Measurements from ENCODE around the gene KIAA0930.

The KIAA0930 gene

DNA sequence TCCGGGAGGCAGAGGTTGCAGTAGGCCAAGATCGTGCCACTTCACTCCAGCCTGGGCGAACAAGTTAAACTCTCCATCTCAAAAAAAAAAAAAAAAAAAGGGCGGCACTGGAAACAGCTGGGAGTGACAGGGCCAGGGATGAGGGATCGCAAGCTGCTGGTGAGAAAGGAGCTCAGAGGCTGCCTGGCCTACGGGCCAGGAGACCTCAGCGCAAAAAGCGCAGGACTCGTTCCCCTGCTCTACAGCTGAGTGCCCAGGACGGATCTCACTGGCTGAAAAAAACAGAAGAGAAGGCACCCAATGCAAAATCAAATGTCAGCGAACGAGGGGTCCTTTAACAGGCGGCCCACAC, 77.6 kb downstream of the KIAA0930 start:
- DNase-seq (ENCODE audit: insufficient read length, low spot score) = no peak
- no peak for FAIRE-seq
- no peak for TF ChIP-seq POLR2A (IDR thresholded peaks at IDR 0.05; ENCODE audit: low read depth, low read length)

DNA sequence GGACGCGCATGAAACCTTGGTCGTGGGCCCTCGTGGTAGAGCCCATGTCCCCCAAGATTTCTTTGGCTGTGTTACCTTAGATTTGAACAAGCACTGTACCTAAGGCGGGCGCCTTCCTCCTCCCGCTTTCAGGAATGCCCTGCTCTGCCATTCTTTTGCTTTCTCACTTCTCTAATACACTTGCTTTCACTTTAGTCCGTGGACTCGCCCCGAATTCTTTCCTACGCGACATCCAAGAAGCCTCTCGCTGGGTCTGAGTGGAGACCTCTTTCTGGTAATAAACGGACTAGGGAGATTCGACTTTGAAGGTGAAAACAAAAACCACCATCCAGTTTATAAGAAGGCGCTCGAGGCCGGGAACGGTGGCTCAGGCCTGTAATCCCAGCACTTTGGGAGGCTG, 78.2 kb downstream of the KIAA0930 start:
- FAIRE-seq (no peak), DNase-seq (ENCODE audit: insufficient read length, low spot score) (no peak)
- TF ChIP-seq POLR2A (IDR thresholded peaks at IDR 0.05; ENCODE audit: low read depth, low read length) = no peak

DNA sequence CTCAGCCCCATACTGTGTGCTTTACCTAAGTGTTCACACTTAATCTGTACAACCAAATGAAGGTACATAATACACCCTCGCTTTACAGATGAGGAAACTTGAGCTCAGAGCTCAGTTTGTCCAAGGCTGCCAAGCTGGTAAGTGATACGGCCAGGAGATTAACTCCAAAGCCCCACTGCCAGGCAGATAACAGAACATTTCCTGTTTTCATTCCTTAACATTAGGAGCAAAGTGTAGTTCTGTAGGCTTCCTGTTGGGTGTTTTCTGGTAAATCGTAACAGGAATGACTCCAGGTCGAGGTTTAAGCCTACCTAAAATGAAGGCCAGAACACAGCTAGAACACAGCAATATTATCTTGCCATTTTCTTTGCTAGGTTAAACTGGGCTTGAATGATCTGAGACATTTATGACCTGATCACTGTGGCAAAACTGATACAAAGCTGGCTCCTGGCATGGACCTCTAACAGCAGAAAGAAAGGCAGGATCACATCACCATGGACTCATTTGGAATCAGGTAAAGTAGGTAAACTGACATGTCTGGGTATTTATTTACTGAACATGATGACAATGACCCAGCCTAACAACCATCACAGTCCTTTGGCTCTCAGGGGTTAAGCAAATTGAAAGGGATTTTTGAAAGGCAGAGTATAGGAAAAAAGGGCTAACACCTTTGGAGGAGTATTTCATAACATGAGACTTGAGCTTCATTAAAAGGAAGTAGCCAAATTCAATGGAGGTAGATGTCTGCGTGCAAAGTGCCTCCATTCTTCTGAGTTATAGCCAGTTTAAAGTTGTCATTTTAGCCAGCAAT, 80.8 kb downstream of the KIAA0930 start:
- no peak for DNase-seq (ENCODE audit: insufficient read length, low spot score)
- no peak for TF ChIP-seq POLR2A (IDR thresholded peaks at IDR 0.05; ENCODE audit: low read depth, low read length)
- FAIRE-seq = no peak

DNA sequence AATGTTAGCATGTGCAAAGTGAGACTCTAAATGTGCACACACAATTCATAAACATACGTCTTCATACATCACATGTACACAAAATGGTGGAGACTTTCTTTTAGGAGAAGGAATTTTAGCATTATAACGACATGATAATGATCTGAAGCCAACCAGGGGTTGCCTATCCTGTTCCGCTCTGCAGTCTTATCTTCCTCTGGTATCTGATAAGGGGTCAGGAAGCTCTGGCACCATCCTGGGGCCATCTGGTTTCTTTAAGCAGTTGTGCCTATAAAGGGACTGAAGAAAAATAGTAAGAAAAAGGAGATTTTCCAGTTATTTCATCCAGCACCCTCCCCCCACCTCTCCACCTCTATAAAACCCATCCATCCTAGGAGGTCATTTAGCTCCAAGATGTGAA, 82.8 kb downstream of the KIAA0930 start:
- FAIRE-seq = no peak
- no peak for DNase-seq (ENCODE audit: insufficient read length, low spot score)
- no peak for TF ChIP-seq POLR2A (IDR thresholded peaks at IDR 0.05; ENCODE audit: low read depth, low read length)

DNA sequence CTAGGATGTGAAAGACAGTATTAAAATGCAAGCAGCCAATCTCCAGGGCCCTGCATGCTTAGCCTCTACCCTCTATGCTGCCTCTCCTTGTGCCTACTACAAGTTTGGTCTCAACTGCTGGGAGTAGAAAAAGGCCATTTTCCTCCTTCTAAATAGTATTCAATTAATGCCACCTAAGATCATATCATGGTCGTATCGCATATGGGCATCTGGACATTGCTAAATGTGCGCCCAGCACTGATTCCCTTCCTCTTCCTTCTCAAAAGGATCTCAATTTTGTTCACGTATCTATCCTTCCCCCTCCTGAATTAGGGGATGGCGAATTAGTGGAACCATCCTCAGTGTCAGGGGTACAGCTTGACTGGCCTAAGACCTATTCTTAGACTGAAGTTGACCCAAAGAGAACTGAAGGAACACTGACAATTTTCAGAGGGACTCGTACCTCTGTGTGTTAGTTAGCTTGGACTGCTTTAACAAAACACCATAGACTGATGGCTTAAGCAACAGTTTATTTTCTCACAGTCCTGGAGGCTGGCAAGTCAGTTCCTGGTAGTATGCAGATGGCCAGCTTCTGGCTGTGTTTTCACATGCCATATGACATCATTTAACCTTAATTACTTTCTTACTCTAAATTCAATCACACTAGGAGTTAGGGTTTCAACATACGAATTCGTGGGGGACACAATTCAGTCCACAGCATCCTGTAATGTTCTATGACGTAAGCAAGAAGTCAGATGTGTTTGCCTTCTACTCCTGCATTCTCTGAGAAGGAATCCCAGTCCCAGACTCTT, 85.4 kb downstream of the KIAA0930 start:
- DNase-seq (ENCODE audit: insufficient read length, low spot score) = no peak
- TF ChIP-seq POLR2A (IDR thresholded peaks at IDR 0.05; ENCODE audit: low read depth, low read length) = no peak
- FAIRE-seq = no peak

DNA sequence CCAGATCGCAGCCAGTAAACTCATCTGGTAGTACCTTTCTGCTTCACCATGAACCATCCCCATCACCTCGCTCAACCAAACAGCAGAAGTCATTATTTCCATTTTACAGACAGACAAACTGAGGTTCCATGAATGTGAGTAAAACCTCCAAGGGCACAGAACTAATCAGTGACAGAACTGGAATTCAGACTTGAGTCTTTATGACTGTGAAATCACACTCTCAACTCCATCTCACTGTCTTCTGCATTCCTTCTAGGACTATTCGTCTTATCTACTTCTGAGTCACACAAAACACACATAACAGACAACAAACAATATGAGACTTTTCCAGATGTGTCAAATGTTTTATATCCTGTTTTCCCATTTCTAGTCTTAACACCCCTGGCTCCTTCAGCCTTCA, 86.3 kb downstream of the KIAA0930 start:
- FAIRE-seq = no peak
- no peak for DNase-seq (ENCODE audit: insufficient read length, low spot score)
- no peak for TF ChIP-seq POLR2A (IDR thresholded peaks at IDR 0.05; ENCODE audit: low read depth, low read length)

DNA sequence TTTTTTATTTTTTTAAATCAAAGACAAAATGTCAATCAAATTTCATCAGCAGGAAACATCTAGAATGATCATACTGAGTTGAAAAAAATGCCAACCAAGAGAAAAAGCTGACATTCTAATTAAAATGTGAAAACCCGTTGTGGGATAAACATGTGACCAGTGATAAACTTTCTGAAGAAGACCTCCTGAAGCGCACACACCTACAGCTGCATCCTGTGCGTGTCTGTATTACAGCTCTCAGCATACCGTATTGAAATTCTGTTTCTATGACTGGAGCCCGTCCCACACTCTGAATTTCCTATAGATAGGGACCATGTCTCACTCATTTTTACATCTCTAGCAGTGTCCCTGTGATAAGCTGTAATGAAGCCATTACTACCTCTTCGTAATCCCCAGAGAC, 89.2 kb downstream of the KIAA0930 start:
- no peak for FAIRE-seq
- no peak for DNase-seq (ENCODE audit: insufficient read length, low spot score)
- no peak for TF ChIP-seq POLR2A (IDR thresholded peaks at IDR 0.05; ENCODE audit: low read depth, low read length)

DNA sequence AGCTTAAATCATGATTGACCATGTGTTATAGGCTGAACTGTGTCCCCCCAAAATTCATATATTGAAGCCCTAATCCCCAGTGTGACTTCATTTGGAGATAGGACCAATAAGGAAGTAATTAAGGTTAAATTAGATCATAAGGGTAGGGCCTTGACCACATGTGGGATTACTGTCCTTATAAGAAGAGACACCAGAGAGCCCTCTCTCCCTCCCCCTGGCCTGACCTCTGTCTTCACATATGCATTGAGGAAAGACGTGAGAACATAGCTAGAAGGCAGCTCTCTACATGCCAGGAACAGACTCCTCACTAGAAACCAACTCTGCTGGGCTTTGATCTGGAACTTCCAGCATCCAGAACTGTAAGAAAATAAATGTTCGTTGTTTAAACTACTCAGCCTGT, 90.6 kb downstream of the KIAA0930 start:
- no peak for DNase-seq (ENCODE audit: insufficient read length, low spot score)
- TF ChIP-seq POLR2A (IDR thresholded peaks at IDR 0.05; ENCODE audit: low read depth, low read length) = no peak
- FAIRE-seq = no peak

DNA sequence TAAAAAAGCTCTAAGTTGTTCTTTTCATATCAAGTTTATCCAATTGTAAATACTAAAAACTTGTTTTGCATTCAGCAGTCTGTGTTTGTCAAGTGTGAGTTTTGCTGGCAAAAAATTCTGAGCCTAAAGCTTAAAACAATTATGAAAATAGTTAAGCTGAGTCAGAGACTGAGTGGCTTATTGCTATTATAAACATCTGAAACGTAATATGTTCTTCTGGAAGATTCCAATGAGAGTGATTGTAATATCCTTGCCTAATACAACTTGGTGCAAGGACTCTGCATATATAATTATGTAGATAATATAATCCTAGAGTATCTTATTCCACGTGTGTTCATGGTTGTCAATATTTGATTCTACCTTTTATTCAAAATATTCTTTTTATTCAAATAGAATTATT, 91.0 kb downstream of the KIAA0930 start:
- DNase-seq (ENCODE audit: insufficient read length, low spot score) = no peak
- FAIRE-seq = no peak

DNA sequence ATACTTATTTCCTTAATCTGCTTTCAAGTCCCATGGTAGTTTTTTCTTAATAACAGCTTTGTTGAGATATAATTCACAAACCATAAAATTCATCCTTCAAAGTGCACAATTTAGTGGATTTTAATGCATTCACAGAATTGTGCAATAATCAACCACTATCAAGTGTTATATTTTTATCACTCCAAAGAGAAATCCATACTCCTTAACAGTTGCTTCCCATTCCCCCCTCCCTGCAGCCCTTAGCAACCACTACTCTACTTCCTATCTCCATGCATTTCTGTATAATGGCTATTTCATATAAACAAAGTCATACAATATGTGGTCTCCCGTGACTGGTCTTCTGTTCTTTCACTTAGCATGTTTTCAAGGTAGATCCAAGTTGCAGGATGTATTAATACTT, 95.8 kb downstream of the KIAA0930 start:
- no peak for FAIRE-seq
- no peak for TF ChIP-seq POLR2A (IDR thresholded peaks at IDR 0.05; ENCODE audit: low read depth, low read length)
- DNase-seq (ENCODE audit: insufficient read length, low spot score) = no peak

More for the DNA sequence above, 91.0 kb downstream of the KIAA0930 start:
- TF ChIP-seq POLR2A (IDR thresholded peaks at IDR 0.05; ENCODE audit: low read depth, low read length) = no peak

DNA sequence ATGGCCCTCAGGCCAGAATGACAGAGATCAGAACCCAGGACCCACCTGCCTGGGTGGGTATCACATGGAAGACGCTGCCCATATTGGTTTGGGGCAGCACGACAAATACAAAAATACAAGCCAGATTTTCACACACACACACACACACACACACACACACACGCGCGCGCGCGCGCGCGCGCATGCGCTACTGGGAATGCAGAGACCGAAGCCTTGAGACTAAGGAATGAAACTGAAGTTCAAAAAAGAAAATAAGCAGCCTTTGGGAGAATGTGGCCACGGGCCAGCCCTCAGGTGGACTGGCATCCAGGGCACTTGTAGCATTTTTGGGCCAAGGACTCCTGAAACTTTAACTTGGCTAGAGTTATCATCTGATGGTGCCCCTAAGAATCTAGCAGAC, 98.3 kb downstream of the KIAA0930 start:
- TF ChIP-seq POLR2A (IDR thresholded peaks at IDR 0.05; ENCODE audit: low read depth, low read length) = no peak
- no peak for DNase-seq (ENCODE audit: insufficient read length, low spot score)
- FAIRE-seq = no peak
